Esophagus (tissue), 2 donors: ENCODE results near the gene TREML1. TPM values are rescaled to one million over a fixed set of nuclear protein-coding genes. Genes with fewer than 3 reads are reported as not detected.
"Not testable (repeated sequence)": the region's sequence is repeated elsewhere in the genome, so short reads cannot be mapped to it uniquely, and the experiment has no call there.

Experiments
- H3K27ac ChIP-seq, 2 donors: one replicate each; pipeline ENCODE4 v1.5.1; 2013; ENCODE audit warnings: low read depth in 2 of 2, mild to moderate bottlenecking in 2 of 2, inconsistent platforms in 1 of 2, low read length in 1 of 2, moderate library complexity in 1 of 2
- H3K27me3 ChIP-seq, 2 donors: one replicate each; pipeline ENCODE4 v1.6.1; 2013; ENCODE audit warnings: low read length in 2 of 2, control low read depth in 1 of 2, mild to moderate bottlenecking in 1 of 2; ENCODE audit not compliant: insufficient read depth in 2 of 2, control insufficient read depth in 1 of 2
- H3K36me3 ChIP-seq, 2 donors: one replicate each; pipeline ENCODE4 v1.6.1; 2013; ENCODE audit warnings: low read length in 1 of 2; ENCODE audit not compliant: control insufficient read depth in 2 of 2, insufficient read depth in 2 of 2
- H3K4me1 ChIP-seq, 2 donors: one replicate each; pipeline ENCODE4 v1.6.1; 2013; ENCODE audit warnings: low read length in 1 of 2; ENCODE audit not compliant: control insufficient read depth in 2 of 2, insufficient read depth in 2 of 2
- H3K4me3 ChIP-seq, 2 donors: one replicate each; pipeline ENCODE4 v1.5.1; 2013; ENCODE audit warnings: low read length in 2 of 2, mild to moderate bottlenecking in 2 of 2, low read depth in 1 of 2, moderate library complexity in 1 of 2
- H3K9me3 ChIP-seq, 2 donors: one replicate each; pipeline ENCODE4 v1.6.1; 2013; ENCODE audit warnings: mild to moderate bottlenecking in 2 of 2, low read depth in 1 of 2, low read length in 1 of 2, moderate library complexity in 1 of 2; ENCODE audit not compliant: control insufficient read depth in 2 of 2, insufficient read depth in 1 of 2
- WGBS, 2 donors: extraction: QIAGEN DNeasy Blood & Tissue Kit; methylation state at CpG; one replicate each; pipeline ENCODE4 v1.1.7; 2013; 5-methylcytosine and 5-hydroxymethylcytosine counted together
- polyA plus RNA-seq, 2 donors: library from polyadenylated mRNA; stranded (reverse); fragments of 200-250 nt; gene quantifications; one replicate each; pipeline ENCODE4 v1.2.3, GENCODE V29; 2013
- donor health status: healthy with polysubstance abuse.
- donor health status: Bipolar disorder and iron deficiency.

Gene TREML1
- polyA plus RNA-seq, 2 donors = 0.06 to 0.07 TPM

GRCh38 chr6:41122373-41122772 is 31.8 kb downstream of the TREML1 start:
- Histone ChIP-seq H3K36me3 (no peaks in the 10 kb centered on the region), H3K27me3 (no peaks in the 10 kb centered on the region), H3K4me3 (no peak overlapping the region), H3K9me3 (no peaks in the 10 kb centered on the region), H3K4me1 (no peaks in the 10 kb centered on the region), H3K27ac (no peak overlapping the region)
- 100% methylated on average over 1 of the region's 1 CpG for WGBS, 2 donors

DNA sequence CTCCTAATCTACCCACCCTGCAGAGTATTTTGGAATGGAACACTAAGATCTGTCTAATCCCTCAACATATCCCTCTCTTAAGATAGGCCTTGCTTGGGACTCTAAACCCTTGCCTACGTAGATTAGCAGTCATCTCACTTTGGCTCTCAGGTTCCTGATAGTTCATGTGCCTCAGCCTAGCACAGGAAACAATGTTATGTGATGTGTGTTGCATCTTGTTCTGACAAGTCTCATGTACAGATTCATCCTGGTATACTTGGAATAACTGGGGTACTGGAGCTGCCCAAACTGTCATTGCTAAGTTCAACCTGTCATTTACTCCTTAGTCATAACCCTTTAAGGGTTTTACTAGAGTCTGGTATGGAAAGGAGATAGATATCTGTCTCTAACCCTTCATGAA is 34.1 kb downstream of the TREML1 start:
- Histone ChIP-seq H3K4me3 (no peak overlapping the region), H3K36me3 (no peaks in the 10 kb centered on the region), H3K27me3 (no peaks in the 10 kb centered on the region), H3K9me3 (no peaks in the 10 kb centered on the region), H3K4me1 (no peaks in the 10 kb centered on the region), H3K27ac (no peak overlapping the region)
- WGBS, 2 donors = 84 to 100% methylated on average over 1 of the region's 1 CpG

DNA sequence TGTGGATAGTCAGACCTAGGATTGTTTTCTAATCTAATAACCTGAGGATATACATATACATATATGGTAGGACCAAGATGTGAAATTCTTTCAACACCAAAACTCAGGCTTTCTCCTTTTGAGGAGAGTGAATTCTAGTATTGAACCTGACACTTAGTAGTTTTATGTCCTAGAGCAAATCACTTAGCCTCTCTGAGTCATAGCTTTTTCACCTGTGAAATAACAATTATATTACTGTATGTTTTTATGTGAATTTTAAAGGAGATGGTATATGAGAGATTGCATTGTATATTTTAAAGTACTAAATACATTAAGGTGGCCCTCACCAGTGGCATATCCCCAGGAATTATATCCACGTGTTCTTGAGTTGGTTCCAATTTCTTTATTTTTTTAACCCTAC is 34.6 kb downstream of the TREML1 start:
- no peaks in the 10 kb centered on the region for H3K9me3 ChIP-seq
- no peak overlapping the region for H3K4me3 ChIP-seq
- WGBS, 2 donors = 53 to 60% methylated on average over 1 of the region's 1 CpG
- no peaks in the 10 kb centered on the region for H3K4me1 ChIP-seq
- no peak overlapping the region for H3K27ac ChIP-seq
- no peaks in the 10 kb centered on the region for H3K27me3 ChIP-seq
- no peaks in the 10 kb centered on the region for H3K36me3 ChIP-seq

GRCh38 chr6:41115027-41115426 is 39.1 kb downstream of the TREML1 start:
- H3K9me3 ChIP-seq, H3K4me1 ChIP-seq, H3K27me3 ChIP-seq, H3K36me3 ChIP-seq, H3K27ac ChIP-seq, H3K4me3 ChIP-seq: not testable (repeated sequence)
- 86 to 90% methylated on average over 2 of the region's 2 CpGs for WGBS, 2 donors

- Histone ChIP-seq H3K9me3 (no peaks in the 10 kb centered on the region), H3K4me1 (no peaks in the 10 kb centered on the region), H3K27me3 (no peaks in the 10 kb centered on the region), H3K4me3 (no peak overlapping the region), H3K36me3 (no peaks in the 10 kb centered on the region), H3K27ac (no peak overlapping the region)
- 64 to 66% methylated on average over 3 of the region's 3 CpGs for WGBS, 2 donors
Observed at GRCh38 chr6:41111017-41111416, 43.1 kb downstream of the TREML1 start.

- Histone ChIP-seq H3K4me1 (no peaks in the 10 kb centered on the region), H3K27me3 (no peaks in the 10 kb centered on the region), H3K4me3 (no peak overlapping the region), H3K36me3 (peaks cover 3 to 7% of the 10 kb centered on the region in 2 donors), H3K9me3 (no peaks in the 10 kb centered on the region), H3K27ac (no peak overlapping the region)
- 86 to 90% methylated on average over 3 of the region's 3 CpGs for WGBS, 2 donors
Observed at GRCh38 chr6:41103847-41104246, 50.3 kb downstream of the TREML1 start.

GRCh38 chr6:41100871-41101287 is 53.3 kb downstream of the TREML1 start:
- no peaks in the 10 kb centered on the region for H3K27me3 ChIP-seq
- H3K27ac ChIP-seq = no peak overlapping the region
- no peaks in the 10 kb centered on the region for H3K9me3 ChIP-seq
- H3K4me1 ChIP-seq = no peaks in the 10 kb centered on the region
- 77 to 87% methylated on average over 41 to 42 of the region's 42 CpGs for WGBS, 2 donors
- no peak overlapping the region for H3K4me3 ChIP-seq
- H3K36me3 ChIP-seq = peaks cover 11 to 25% of the 10 kb centered on the region in 2 donors

Other genes starting within 250 kb of the TREML1 start
- 1 to 10 TPM in 1 of 2 donors, under 1 TPM in 1; 0.82 to 1.1 TPM for gene UNC5CL, start 115.1 kb downstream of the TREML1 start, polyA plus RNA-seq
- gene TSPO2, start 111.9 kb downstream of the TREML1 start, polyA plus RNA-seq = under 1 TPM in 1 of 2 donors, not detected in 1; 0.04 TPM
- gene APOBEC2, start 101.1 kb downstream of the TREML1 start, polyA plus RNA-seq = under 1 TPM in 1 of 2 donors, not detected in 1; 0.19 TPM
- 10 to 100 TPM; 23.7 to 24.4 TPM for gene OARD1, start 82.0 kb downstream of the TREML1 start, polyA plus RNA-seq
- gene NFYA, start 81.4 kb downstream of the TREML1 start, polyA plus RNA-seq = 1 to 10 TPM; 5.5 to 6.5 TPM
- under 1 TPM; 0.49 to 0.84 TPM for gene TREM2, start 8.8 kb upstream of the TREML1 start, polyA plus RNA-seq
- under 1 TPM in 1 of 2 donors, not detected in 1; 0.01 TPM for gene TREML2, start 46.8 kb upstream of the TREML1 start, polyA plus RNA-seq
- gene TREML4, start 74.0 kb upstream of the TREML1 start, polyA plus RNA-seq = not detected
- under 1 TPM; 0.15 to 0.43 TPM for gene TREM1, start 132.3 kb upstream of the TREML1 start, polyA plus RNA-seq
- gene NCR2, start 181.3 kb upstream of the TREML1 start, polyA plus RNA-seq = not detected